ENCODE measurements around the gene CCDC40.

Gene CCDC40

DNA sequence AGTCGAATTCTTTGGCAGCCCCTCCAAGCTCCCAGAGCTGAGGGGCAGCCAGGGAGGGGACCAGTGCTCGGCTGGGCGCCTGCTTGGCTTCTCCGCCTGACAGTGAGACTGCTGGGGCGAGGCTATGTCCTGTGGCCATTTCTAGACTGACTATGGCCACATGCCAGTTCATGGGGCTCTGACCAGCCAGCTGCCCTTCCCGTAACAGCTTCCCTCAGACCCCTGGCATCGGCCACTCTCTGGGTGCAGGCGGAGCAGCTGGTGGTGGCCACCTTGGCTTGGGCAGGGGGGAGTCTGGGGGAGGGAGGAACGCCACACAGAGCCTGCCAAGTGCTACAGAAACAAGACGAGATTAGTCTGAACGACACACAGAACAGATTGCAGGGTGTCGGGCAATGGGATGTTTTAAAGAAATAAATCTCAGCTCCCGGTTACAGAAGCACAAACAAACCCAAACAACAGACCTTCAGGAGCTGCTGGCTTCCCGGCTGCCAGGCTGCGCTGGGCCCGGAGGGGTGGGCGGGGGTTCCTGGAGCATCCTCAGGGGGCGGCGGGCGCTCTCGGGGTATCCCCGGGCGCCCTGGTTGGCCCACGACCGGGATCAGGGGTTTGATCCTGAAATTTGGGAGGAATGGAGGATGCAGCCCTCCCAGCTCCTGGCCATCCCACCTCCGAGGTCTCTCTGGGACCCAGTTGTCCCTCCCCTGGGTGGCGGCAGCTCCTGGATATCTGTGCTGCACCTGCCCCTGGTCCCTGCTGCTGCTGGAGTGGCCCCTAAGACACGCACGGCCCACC, 35.3 kb upstream of the CCDC40 start:
- DNase-seq (ENCODE audit: low read depth in 3 of 3, low spot score in 1 of 3) = no peak

DNA sequence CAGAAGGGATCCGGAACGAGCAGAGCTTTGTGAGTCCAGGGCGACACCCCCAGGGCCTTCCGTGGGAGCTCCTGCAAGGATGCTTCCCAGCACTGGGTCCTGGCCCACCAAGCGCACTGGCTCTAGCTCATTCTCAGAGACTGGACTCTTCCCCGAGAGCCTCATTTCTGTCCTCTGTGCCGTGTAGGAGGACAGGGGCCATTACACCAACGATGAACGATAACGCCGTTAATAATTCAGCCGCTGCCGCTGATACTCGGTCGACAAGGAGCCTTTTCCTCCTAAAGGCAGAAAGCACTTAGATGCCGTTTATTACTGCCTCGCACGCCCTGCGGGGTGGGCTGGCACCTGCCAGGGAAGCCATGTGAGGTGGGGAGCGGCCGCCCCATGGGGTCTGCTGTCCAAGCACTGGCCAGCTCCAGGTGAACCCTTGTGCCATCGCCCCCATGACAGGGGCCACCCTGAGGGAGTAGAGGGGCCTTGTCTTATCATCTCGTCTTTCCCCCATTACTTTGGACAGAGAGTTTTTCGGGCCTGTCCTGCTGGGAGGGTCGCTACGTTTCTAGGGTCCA, 34.3 kb upstream of the CCDC40 start:
- no peak for DNase-seq (ENCODE audit: low read depth in 3 of 3, low spot score in 1 of 3)

DNA sequence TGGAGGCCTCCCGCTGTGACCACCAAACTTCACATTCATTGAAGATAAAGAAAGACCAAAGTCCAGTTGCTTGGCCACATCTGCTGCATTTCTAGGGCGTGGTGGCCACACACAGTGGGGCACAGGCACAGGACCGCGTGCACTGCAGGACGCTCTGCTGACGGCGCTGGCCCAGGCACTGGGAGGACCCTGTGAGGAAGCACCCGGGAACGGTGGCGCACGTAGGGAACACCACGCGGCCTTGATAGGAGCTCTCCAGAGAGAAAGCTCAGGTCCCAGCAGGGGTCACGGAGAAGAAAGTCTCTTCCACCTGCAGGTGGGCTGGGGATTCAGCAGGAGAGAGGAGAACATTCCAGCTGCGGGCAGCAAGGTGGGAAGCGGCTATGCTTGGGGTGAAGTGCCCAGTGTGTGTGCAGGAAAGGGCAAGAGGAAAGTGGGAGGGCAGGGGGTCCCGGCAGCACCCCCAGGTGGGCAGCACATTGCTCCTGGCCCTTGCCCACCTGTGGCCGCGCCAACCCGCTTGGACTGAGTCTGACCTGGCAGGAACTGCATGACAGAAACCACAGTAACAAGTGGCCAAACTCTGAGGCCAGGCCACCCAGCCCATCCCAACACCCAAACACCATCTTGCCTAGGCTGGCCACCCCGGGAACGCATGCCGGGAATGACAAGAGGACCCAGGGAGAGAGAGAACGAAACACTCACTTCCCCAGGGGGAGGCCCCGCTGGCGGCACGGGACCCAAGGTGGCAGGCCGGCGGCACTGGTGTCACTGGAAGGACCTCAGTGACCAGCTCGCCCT, 33.6 kb upstream of the CCDC40 start:
- no peak for DNase-seq (ENCODE audit: low read depth in 3 of 3, low spot score in 1 of 3)

DNA sequence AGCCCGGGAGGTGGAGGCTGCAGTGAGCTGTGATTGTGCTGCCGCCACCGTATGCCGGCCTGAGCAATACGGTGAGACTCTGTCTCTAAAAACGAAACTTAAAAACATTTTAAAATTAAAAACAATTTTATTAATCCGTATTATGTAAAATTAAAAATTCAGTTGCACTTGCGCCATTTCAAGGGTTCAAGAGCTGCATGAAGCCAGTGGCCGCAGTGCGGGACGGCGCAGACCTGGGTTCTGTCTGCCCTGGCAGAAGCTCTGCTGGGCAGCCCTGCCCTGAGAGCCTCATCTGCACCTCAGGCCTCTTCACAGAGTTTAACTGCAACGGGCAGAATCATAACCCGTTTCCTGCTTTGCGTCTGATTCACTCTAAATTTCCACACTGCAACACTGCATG, 32.5 kb upstream of the CCDC40 start:
- no peak for DNase-seq (ENCODE audit: low read depth in 3 of 3, low spot score in 1 of 3)

DNA sequence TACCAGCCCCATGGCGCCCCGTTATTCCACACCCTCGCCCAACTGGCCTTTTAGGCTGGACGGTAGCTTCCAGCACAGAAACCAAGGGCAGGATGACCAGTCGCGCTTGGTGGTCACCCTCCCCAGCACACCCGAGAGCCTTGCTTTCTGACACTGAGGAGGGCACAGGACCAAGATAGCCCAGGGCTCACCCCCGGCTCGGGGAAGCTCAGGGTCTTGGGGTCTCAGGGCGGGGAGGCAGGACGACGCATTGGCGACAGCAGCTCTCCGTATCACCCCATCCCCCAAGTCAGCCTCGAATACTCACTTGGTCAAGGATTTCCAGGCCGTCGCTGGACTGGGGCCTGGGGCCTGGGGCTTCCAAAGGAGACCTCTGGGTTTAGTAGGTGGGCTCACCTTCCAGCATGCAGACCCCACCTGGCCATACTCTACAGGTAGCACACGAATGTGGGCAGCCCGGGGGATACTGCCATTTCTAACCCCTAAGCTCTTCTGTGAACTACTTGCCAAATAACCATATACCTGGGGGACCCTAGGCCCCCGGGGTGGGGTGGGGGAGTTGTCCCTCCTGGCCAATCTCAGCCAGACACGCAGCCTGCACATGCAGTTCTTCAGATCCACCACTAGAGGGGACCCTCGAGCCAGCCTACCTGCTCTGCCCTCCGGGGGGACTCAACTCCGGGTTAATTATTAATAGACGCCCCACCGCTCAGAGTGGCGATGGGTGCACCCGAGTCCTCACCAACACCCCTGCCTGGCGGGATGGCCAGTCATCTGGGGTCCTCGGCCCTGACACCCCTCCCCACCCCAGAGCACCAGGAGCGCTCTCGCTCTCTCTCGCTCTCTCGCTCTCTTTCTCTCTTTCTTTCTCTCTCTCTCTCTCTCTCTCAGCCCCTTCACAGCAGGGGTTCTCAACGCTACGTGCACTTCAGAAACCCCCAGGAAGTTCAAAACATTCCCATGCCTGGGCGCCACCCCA, 30.8 kb upstream of the CCDC40 start:
- peak in 2 of 3 donors; percentile 30 to 37 for DNase-seq (ENCODE audit: low read depth in 3 of 3, low spot score in 1 of 3)

DNA sequence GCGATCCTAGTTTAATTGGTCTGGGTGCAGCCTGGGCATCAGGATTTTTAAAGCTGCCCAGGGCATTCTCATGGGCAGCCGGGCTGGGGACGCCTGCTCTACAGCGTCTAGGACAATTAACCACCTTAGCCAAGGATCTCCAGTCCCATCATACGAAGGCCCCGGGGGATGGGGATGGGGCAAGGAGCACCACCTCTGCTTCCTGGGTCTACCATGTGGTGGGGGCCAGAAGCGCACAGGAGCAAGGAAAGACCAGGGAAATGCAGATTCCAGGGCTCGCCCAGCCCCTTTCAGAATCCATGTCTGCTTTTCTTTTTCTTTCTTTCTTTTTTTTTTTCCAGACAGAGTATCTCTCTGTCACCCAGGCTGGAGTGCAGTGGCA, 30.1 kb upstream of the CCDC40 start:
- DNase-seq (ENCODE audit: low read depth in 3 of 3, low spot score in 1 of 3) = no peak

DNA sequence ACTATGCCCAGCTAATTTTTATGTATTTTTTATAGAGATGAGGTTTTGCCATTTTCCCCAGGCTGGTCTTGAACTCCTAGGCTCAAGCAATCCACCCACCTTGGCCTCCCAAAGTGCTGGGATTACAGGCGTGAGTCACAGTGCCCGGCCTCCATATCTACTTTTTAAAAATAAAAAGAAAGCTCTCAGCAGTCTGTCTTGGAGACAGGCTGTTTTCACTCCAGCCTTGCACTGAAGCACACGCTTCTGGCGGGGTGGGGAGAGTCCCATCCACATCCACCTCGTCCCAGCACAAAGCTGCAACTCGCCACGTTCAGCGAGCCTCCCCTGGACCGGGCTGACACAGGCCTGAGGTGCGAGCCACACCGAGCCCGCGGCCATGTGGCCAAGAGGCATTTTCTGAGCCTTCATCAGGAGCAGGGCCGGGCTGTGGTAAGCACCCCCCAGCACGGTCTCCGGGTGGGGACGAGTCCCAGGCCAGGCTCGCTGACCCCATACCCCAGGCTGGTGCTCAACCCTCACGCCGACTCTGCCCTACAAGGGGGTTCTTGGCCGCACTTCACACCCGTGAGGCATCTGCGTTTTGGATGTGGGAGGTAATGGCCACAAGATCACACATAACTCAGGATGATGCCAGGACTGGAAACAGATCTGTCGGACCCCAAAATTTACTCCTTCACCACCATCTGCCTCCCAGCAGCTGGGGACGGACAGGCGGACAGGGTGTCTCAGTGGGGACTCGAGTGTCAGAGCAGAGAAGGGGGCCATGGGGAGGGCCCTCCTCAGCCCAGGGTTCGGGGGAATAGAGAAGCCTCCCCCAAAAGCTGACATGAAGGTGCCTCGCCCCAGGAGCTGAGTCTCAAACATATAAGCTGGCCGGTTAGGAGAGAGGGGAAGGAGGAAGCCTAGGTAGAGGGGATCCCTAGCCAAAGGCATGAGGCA, 29.4 kb upstream of the CCDC40 start:
- DNase-seq (ENCODE audit: low read depth in 3 of 3, low spot score in 1 of 3) = no peak

DNA sequence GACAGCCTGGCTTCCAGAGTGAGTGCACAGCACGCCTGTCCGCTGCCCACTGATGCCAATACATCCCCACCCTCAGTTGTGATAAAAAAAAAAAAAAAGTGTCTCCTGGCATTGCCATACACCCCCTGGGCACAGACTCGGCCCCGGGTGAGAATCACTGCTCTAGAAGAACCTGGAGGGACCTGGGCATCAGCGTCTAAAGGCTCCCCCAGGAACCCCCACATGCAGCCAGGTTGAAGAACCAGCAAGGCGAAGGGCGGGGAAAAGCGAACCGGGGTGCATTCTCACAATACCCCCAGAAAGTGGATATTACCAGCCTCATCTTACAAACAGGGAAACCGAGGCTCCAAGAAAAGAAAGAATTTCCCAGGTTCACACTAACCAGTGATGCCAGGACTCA, 28.5 kb upstream of the CCDC40 start:
- no peak for DNase-seq (ENCODE audit: low read depth in 3 of 3, low spot score in 1 of 3)

DNA sequence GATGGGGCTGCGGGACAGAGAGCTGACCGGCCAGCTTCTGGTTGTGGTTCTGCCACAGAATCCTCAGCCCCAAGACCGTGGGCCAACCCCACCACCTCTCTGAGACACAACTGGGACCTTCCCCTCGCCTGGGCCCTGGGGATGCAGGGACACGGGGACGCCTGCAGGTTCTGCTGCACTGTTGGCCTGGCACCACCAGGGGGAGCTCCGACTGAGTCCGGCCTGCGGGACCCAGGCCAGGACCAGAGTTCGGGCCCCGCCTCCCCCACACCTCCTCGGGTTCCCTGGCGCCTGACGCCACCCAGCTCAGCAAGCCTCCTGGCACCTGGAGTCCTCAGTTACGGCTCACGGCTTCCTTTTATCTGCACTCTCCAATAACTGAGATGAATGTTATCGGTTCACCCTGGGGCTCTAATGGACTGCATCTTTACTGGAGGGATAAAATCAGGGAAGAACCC, 28.0 kb upstream of the CCDC40 start:
- peak; percentile 33 to 72 (median 44) for DNase-seq (ENCODE audit: low read depth in 3 of 3, low spot score in 1 of 3)

DNA sequence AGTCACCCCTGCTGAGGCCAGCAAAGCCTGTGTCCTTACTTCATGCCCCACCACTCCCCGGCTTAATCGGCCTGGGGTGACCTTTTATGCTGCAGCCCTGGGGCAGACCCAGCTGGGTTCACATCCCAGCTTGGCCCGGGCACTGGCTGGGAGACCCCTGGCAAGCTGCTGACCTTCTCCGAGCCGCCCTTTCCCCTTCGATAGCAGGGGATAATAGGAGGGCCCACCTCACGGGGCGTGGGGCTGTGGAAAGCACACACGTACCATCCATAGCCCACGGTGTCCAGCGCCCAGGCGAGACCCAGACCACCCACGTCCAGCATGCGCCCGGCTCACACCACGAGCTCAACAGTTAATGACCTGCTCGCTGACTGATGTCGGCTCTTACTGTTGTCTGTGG, 27.6 kb upstream of the CCDC40 start:
- DNase-seq (ENCODE audit: low read depth in 3 of 3, low spot score in 1 of 3) = no peak

DNA sequence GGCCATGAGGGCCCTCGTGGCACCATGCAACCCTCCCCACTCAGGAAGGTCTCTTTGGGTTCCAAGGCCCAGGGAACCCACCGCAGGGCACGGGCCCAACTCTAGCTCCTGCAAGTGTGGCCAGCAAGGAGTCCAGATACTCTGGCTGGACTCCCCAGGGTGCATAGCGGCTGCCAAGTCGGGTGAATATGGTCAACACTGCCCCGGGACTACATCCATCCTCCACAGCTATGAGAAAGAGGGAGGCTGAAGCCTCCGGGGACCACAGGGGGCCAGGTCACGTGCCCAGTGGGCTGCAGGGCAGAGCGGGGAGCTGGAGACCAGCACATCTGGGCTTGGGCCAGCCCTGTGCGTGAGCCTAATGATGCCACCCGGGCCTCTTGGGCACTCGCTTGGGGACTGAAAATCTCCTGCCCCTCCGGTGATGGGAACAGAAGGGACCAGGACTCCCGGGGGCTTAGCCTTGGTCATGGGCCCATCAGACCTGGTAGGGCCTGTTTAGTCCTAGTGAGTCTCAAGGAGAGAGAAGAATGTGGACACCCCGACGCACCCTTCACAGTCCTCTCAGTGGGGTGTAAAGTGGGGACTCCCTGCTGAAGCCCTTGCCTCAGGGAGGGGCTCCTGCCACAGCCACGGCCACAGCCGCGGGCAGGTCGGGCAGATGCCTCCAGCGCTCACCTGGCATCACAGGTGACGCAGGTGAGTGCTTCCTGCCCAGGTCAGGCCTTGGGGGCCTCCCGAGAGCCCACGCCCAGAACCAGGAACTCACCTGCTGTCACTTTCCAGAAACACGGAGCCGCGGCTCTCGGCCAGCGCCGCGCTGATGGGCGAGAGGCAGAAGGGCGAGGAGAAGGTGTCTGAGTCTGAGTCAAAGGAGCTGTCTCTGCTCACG, 26.8 kb upstream of the CCDC40 start:
- DNase-seq (ENCODE audit: low read depth in 3 of 3, low spot score in 1 of 3) = no peak

DNA sequence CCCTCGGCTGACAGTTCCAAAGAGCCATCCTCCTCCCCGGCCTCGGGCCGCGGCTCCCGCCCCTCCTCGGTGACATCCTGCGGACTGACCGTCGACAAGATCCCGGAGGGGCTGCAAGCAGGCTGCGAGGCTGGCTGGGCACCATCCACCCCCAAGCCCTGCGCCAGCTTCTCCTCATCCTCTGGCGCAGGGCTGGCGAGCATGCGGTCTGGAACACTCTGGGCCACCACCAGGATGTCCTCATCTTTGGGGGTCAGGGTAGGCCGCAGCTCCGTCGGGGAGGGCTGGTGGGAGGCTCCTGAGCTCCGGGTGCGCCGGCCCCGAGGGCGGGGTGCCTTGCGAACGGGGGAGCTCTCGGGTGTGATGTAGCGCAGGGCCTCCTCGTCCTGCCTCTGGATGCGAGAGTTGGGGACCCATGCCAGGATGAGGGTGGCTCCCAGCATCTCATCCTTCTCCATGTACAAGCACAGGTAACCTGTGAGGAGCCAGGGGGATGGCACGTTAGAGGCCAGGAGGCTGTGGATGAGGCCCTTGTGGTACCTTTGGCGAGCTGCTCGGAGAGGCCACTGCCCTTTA, 26.1 kb upstream of the CCDC40 start:
- no peak for DNase-seq (ENCODE audit: low read depth in 3 of 3, low spot score in 1 of 3)

DNA sequence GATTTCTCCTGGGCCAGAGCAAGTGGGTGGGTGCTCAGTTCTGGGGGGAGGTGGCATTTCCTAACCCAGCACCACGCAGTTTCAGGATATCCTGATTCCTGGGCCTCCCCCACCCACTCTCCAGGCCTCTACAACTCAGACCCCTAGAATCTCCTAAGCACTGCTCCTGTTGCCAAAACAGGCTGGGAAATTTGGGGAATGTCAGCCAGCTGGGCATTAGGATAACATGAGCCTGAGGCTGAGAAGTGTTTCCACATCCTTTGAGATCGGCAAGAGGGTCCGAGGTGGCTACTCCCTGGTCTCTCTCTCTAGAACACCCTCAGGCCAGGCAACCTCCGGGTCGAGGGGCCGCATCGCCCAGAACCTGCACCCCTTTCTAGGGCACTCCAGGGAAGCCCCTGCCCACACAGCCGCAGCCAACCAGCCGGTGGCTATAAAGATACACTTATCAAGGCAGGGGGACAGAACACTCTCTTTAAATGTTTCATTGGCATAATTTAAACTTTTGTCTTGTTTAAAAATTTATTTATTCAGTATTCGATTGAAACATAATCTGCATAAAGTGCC, 24.4 kb upstream of the CCDC40 start:
- DNase-seq (ENCODE audit: low read depth in 3 of 3, low spot score in 1 of 3) = no peak

DNA sequence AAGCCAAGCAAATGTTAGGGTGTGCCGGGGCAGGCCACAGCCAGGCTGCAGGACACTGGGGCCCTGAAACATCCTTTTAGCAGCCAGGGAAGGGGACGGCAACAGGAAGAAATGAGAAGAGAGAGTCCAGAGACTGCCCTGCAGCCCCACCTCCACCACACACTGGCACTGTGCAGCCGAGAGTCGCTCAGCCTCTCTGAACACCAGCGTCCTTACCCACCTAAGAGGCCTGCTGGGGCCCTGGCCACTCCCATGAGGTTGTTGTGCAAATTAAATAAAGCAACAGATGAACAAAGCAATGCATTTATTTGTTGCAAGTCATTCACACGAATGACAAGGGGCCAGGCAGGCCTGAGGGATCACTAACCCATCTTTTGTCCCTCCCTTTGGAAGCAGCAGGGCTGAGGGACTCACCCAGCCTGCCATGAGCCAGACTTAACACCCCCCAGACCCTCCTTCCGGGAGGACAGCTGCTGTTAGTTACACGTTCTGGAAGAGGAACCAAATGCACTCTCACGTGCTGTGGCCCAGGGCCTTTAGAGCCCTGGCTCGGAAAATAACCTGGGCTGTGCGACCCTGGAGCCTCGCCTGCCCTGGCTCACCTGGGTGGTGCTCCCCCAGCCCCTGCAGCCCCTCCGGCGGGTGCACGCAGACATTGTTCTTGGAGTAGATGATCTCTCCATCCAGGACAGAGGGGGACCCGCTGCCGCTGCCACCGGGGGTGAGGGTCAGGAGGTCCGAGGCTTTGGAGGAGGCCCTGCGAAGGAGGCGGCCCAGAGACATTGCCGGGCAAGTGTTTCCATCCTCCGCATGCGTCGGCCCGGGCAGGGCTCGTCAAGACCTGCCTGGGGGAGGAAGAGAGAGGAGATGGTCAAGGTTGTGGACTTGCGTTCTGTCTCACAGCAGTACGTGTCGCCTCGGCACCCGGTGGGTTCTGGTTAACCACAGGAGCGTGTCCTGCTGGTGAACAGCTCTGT, 23.4 kb upstream of the CCDC40 start:
- no peak for DNase-seq (ENCODE audit: low read depth in 3 of 3, low spot score in 1 of 3)

DNA sequence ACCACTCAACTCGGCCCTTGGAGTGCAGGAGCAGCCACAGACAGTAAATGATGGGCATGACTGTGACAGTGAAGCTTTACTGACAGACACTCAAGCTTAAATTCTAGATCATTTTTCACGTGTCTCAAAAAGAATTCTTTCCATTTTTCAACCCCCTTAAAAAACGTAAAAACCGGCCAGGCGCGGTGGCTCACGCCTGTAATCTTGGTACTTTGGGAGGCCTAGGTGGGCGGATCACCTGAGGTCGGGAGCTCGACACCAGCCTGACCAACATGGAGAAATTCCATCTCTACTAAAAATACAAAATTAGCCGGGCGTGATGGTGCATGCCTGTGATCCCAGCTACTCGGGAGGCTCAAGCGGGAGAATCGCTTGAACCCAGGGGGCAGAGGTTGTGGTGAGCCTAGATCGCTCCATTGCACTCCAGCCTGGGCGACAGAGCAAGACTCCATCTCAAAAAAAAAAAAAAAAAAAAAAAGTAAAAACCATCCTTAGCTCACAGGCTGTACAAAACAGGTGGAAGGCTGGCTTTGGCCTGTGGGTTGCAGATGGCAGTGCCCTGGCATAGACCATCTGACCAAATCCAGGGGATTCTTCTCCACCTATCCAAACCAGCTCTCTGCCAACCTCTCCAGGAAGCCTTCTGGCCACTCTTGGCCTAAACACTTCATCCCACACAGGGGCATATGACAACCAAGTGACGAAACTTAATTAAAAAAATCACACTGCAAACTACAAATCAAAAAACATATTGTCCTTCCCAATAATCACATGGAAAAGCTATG, 19.0 kb upstream of the CCDC40 start:
- no peak for DNase-seq (ENCODE audit: low read depth in 3 of 3, low spot score in 1 of 3)
